ENCODE results near the gene ULK4.
"Not testable (repeated sequence)": the region's sequence is repeated elsewhere in the genome, so short reads cannot be mapped to it uniquely, and the experiment has no call there.

Gene ULK4

DNA sequence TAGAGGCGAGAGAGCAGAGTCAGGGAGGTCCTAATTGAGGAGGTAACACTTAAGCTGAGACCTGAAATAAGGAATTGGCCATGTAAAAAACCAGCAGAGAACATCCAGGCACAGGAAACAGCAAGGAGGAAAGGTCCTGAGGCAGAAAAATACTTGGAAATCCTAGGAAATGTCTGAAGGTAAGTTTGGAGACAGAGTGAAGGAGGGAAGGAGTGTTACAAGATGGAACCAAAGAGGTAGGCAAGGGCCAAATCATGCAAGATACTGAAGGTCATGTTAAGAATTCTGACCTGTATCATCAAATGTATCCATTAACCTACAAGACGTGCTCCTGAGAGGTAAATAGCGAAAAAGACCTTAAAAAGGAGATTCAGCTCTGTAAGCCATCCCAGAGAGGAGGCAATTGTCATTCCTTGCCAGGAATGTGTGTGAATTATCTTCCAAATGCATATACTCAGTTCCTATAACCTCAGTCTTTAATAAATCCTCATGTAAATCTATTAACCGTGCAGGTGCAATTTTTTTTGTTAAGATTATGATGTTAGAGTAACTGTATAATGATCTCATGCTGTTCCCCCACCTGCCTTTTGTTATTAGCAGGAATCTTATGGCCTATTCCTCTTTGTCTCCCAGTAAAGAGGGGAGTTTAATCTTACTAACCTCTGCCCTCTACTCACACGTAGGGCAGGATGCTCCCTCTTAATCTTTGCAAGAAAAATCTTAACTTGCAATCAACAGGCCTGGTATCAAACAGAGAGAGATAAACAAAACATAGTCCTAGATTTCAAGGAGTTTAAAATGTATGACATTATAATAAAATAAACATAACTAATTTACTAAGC, 166.9 kb downstream of the ULK4 start:
- ChIA-PET CTCF (no interaction called here), POLR2A (no interaction called here)
- DNase-seq (ENCODE audit: extremely low spot score), result no peak
- TF ChIP-seq BHLHE40 (IDR thresholded peaks at IDR 0.05; ENCODE audit: borderline replicate concordance) (no peak), ARNT (IDR thresholded peaks at IDR 0.05) (no peak), FOXK2 (IDR thresholded peaks at IDR 0.05) (no peak), NFRKB (IDR thresholded peaks at IDR 0.05) (no peak), ELF4 (IDR thresholded peaks at IDR 0.05) (no peak), FOXM1 (IDR thresholded peaks at IDR 0.05; ENCODE audit: borderline replicate concordance) (no peak), ZNF384 (IDR thresholded peaks at IDR 0.05) (no peak), SUZ12 (IDR thresholded peaks at IDR 0.05) (no peak), L3MBTL2 (conservative IDR thresholded peaks at IDR 0.05) (no peak), SP1 (IDR thresholded peaks at IDR 0.05) (no peak), TARDBP (IDR thresholded peaks at IDR 0.05) (no peak), FOXA1 (IDR thresholded peaks at IDR 0.05) (no peak)
- TF ChIP-seq, protein P1, sequence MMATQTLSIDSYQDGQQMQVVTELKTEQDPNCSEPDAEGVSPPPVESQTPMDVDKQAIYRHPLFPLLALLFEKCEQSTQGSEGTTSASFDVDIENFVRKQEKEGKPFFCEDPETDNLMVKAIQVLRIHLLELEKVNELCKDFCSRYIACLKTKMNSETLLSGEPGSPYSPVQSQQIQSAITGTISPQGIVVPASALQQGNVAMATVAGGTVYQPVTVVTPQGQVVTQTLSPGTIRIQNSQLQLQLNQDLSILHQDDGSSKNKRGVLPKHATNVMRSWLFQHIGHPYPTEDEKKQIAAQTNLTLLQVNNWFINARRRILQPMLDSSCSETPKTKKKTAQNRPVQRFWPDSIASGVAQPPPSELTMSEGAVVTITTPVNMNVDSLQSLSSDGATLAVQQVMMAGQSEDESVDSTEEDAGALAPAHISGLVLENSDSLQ (IDR thresholded peaks at IDR 0.05), result no peak

DNA sequence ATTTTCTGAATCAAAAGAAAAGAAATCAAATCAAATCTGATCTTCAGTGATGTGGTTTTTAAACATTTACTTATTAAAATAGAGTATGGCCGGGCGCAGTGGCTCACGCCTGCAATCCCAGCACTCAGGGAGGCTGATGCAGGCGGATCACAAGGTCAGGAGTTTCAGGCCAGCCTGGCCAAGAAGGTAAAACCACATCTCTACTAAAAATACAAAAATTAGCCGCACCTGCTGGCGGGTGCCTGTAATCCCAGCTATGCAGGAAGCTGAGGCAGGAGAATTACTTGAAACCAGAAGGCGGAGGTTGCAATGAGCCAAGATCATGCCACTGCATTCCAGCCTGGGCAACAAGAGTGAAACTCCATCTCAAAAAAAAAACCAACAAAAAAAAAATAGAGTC, 169.1 kb downstream of the ULK4 start:
- ChIA-PET CTCF (no interaction called here), POLR2A (no interaction called here)
- DNase-seq (ENCODE audit: extremely low spot score), result no peak
- TF ChIP-seq L3MBTL2 (conservative IDR thresholded peaks at IDR 0.05) (no peak), SP1 (IDR thresholded peaks at IDR 0.05) (no peak), ELF4 (IDR thresholded peaks at IDR 0.05) (no peak), ARNT (IDR thresholded peaks at IDR 0.05) (no peak), BHLHE40 (IDR thresholded peaks at IDR 0.05; ENCODE audit: borderline replicate concordance) (no peak), SUZ12 (IDR thresholded peaks at IDR 0.05) (no peak)

DNA sequence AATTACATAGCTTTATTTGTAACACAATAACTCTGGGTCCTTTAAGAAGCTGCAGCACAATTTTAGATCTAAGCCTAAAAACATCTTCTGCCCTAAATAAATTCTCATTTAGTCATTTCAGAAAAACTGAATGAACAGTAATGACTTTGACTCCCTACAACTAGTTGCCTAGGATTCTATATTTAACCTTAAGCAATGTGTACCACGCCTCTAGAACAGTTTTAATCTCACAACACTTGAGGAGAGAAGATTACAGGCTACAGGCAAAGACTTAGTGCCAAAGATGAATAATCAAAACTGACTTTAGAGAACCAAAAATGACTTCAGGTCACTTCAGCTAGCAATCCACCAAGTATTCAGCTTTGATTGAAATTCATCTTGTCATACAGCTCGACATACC, 192.8 kb downstream of the ULK4 start:
- ChIA-PET POLR2A (no interaction called here), CTCF (no interaction called here)
- TF ChIP-seq CTBP1 (IDR thresholded peaks at IDR 0.05; ENCODE audit: borderline replicate concordance) (no peak), NFRKB (IDR thresholded peaks at IDR 0.05) (no peak), SUZ12 (IDR thresholded peaks at IDR 0.05) (no peak), FOXM1 (IDR thresholded peaks at IDR 0.05; ENCODE audit: borderline replicate concordance) (no peak), FOXA1 (IDR thresholded peaks at IDR 0.05) (no peak), SP1 (IDR thresholded peaks at IDR 0.05) (no peak), BHLHE40 (IDR thresholded peaks at IDR 0.05; ENCODE audit: borderline replicate concordance) (no peak), LEF1 (IDR thresholded peaks at IDR 0.05; ENCODE audit: borderline replicate concordance) (no peak), ARNT (IDR thresholded peaks at IDR 0.05) (no peak), ELF4 (IDR thresholded peaks at IDR 0.05) (no peak), ZNF384 (IDR thresholded peaks at IDR 0.05) (no peak), L3MBTL2 (conservative IDR thresholded peaks at IDR 0.05) (no peak), TARDBP (IDR thresholded peaks at IDR 0.05) (no peak), FOXK2 (IDR thresholded peaks at IDR 0.05) (no peak), HDGF (IDR thresholded peaks at IDR 0.05; ENCODE audit: borderline replicate concordance) (no peak)
- TF ChIP-seq, protein P1 (IDR thresholded peaks at IDR 0.05), result no peak
- no peak for DNase-seq (ENCODE audit: extremely low spot score)

DNA sequence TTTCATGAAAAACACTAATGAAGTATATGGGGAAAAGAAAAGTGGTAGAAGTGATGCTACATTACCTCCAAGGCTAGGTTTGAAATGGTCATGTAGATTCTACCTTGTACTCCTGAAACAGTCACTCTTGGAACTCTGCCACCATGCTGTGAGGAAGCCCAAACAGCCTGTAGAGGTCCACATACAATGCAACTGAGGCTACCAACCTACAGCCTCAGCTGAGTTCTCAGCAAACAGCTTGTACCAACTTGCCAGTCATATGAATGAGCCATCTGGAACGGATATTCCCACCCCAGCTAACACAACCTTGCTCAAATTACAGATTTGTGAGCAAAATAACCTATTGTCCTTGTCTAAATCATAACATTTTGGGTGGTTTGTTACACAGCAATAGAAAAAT, 193.5 kb downstream of the ULK4 start:
- ChIA-PET POLR2A (no interaction called here), CTCF (no interaction called here)
- TF ChIP-seq SUZ12 (IDR thresholded peaks at IDR 0.05), result no peak
- TF ChIP-seq FOXA1 (IDR thresholded peaks at IDR 0.05), result no peak
- no peak for TF ChIP-seq FOXM1 (IDR thresholded peaks at IDR 0.05; ENCODE audit: borderline replicate concordance)
- no peak for TF ChIP-seq LEF1 (IDR thresholded peaks at IDR 0.05; ENCODE audit: borderline replicate concordance)
- TF ChIP-seq NFRKB (IDR thresholded peaks at IDR 0.05), result no peak
- TF ChIP-seq TARDBP (IDR thresholded peaks at IDR 0.05), result no peak
- TF ChIP-seq ARNT (IDR thresholded peaks at IDR 0.05), result no peak
- no peak for TF ChIP-seq BHLHE40 (IDR thresholded peaks at IDR 0.05; ENCODE audit: borderline replicate concordance)
- TF ChIP-seq CTBP1 (IDR thresholded peaks at IDR 0.05; ENCODE audit: borderline replicate concordance), result no peak
- no peak for TF ChIP-seq SP1 (IDR thresholded peaks at IDR 0.05)
- no peak for TF ChIP-seq ELF4 (IDR thresholded peaks at IDR 0.05)
- no peak for TF ChIP-seq FOXK2 (IDR thresholded peaks at IDR 0.05)
- no peak for TF ChIP-seq HDGF (IDR thresholded peaks at IDR 0.05; ENCODE audit: borderline replicate concordance)
- TF ChIP-seq L3MBTL2 (conservative IDR thresholded peaks at IDR 0.05), result no peak
- no peak for DNase-seq (ENCODE audit: extremely low spot score)

DNA sequence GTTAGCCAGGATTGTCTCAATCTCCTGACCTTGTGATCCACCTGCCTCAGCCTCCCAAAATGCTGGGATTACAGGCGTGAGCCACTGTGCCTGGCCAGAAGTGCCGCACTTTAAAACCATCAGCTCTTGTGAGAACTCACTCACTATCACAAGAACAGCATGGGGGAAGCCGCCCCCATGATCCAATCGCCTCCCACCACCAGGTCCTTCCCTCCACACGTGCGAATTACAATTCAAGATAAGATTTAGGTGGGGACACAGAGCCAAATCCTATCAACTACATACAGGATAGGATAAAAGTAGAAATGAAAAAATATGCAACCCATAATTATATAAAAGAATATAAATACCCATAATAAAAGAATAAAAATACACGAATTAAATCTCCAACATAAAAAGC, 199.0 kb downstream of the ULK4 start:
- POLR2A ChIA-PET; CTCF ChIA-PET; DNase-seq (ENCODE audit: extremely low spot score): not testable (repeated sequence)

DNA sequence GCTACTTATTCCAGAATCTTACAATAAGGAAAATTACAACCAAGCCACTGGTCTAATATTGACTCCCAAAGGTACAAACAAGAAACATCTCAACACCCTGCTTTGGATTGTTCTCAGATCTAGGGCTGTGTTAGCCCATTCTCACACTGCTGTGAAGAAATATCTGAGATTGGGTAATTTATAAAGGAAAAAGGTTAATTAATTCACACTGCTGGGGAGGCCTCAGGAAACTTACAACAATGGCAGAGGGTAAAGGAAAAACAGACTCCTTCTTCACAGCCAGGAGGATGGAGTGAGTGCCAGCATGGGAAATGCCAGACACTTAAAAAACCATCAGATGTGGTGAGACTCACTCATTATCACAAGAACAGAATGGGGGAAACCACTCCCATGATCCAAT, 208.3 kb downstream of the ULK4 start:
- DNase-seq (ENCODE audit: extremely low spot score), result no peak
- ChIA-PET CTCF (no interaction called here), POLR2A (no interaction called here)
- no peak for TF ChIP-seq ARNT (IDR thresholded peaks at IDR 0.05)
- no peak for TF ChIP-seq FOXA1 (IDR thresholded peaks at IDR 0.05)
- TF ChIP-seq LEF1 (IDR thresholded peaks at IDR 0.05; ENCODE audit: borderline replicate concordance), result no peak
- TF ChIP-seq FOXM1 (IDR thresholded peaks at IDR 0.05; ENCODE audit: borderline replicate concordance), result no peak
- TF ChIP-seq ELF4 (IDR thresholded peaks at IDR 0.05), result no peak
- TF ChIP-seq TARDBP (IDR thresholded peaks at IDR 0.05), result no peak
- no peak for TF ChIP-seq HDGF (IDR thresholded peaks at IDR 0.05; ENCODE audit: borderline replicate concordance)
- TF ChIP-seq SUZ12 (IDR thresholded peaks at IDR 0.05), result no peak
- no peak for TF ChIP-seq CTBP1 (IDR thresholded peaks at IDR 0.05; ENCODE audit: borderline replicate concordance)
- no peak for TF ChIP-seq SP1 (IDR thresholded peaks at IDR 0.05)
- no peak for TF ChIP-seq L3MBTL2 (conservative IDR thresholded peaks at IDR 0.05)
- no peak for TF ChIP-seq NFRKB (IDR thresholded peaks at IDR 0.05)
- no peak for TF ChIP-seq ZNF384 (IDR thresholded peaks at IDR 0.05)
- no peak for TF ChIP-seq FOXK2 (IDR thresholded peaks at IDR 0.05)
- TF ChIP-seq BHLHE40 (IDR thresholded peaks at IDR 0.05; ENCODE audit: borderline replicate concordance), result no peak
- TF ChIP-seq, protein P1 (IDR thresholded peaks at IDR 0.05), result no peak
